Neural cell (in vitro differentiated cells): ENCODE data around the gene FAM200A. TPM values are rescaled to one million over a fixed set of nuclear protein-coding genes. Genes with fewer than 3 reads are reported as not detected.

Experiments used
- H2AFZ ChIP-seq: fragments of 200-600, 300-800 bp; sonication (generic), shearing (Covaris generic); 2 replicates; pipeline ENCODE4 v1.6.0; 2014; ENCODE audit warnings: low read depth, mild to moderate bottlenecking, antibody characterized with exemption, low read length, moderate library complexity
- H3F3A ChIP-seq: fragments of 200-600 bp; shearing (Covaris generic); 2 replicates; pipeline ENCODE4 v1.6.1; 2016; ENCODE audit warnings: mild to moderate bottlenecking, moderate library complexity, mixed read lengths, antibody characterized with exemption, low read length; ENCODE audit not compliant: insufficient read depth, poor library complexity, severe bottlenecking
- H3K27ac ChIP-seq: fragments of 200-600, 300-800 bp; sonication (generic), shearing (Covaris generic); 2 replicates; pipeline ENCODE4 v1.5.1; 2014; ENCODE audit warnings: mild to moderate bottlenecking, low read length, moderate library complexity
- H3K27me3 ChIP-seq: fragments of 300-800, 200-600 bp; sonication (generic), shearing (Covaris generic); 2 replicates; pipeline ENCODE4 v1.6.0; 2014; ENCODE audit warnings: mild to moderate bottlenecking, low read depth, low read length, moderate library complexity; ENCODE audit not compliant: insufficient read depth
- H3K36me3 ChIP-seq: fragments of 300-800, 200-600 bp; sonication (generic), shearing (Covaris generic); 2 replicates; pipeline ENCODE4 v1.5.1; 2014; ENCODE audit warnings: mild to moderate bottlenecking, antibody characterized with exemption, low read length, moderate library complexity; ENCODE audit not compliant: insufficient read depth
- H3K4me2 ChIP-seq: fragments of 300-800, 200-600 bp; sonication (generic), shearing (Covaris generic); 2 replicates; pipeline ENCODE4 v1.6.0; 2014; ENCODE audit warnings: mild to moderate bottlenecking, low read length
- H3K4me3 ChIP-seq: fragments of 300-800, 200-600 bp; sonication (generic), shearing (Covaris generic); 2 replicates; pipeline ENCODE4 v1.5.1; 2014; ENCODE audit warnings: mild to moderate bottlenecking, low read length, moderate library complexity
- H3K79me2 ChIP-seq: fragments of 200-600 bp; shearing (Covaris generic); replicated peaks from 2 replicates; pipeline ENCODE4 v1.6.0; 2014; ENCODE audit warnings: mild to moderate bottlenecking, low read length, moderate library complexity; ENCODE audit not compliant: insufficient read depth
- H3K9ac ChIP-seq: fragments of 300-800, 200-600 bp; sonication (generic), shearing (Covaris generic); 2 replicates; pipeline ENCODE4 v1.6.1; 2016; ENCODE audit warnings: mild to moderate bottlenecking, low read length, mixed read lengths
- H3K9me2 ChIP-seq: fragments of 200-600 bp; shearing (Covaris generic); 2 replicates; pipeline ENCODE4 v1.6.1; 2016; ENCODE audit warnings: mild to moderate bottlenecking, low read length, mixed read lengths; ENCODE audit not compliant: insufficient read depth
- H3K9me3 ChIP-seq: fragments of 200-600, 300-800 bp; sonication (generic), shearing (Covaris generic); 2 replicates; pipeline ENCODE4 v1.6.1; 2016; ENCODE audit warnings: mild to moderate bottlenecking, mixed run types, low read length, moderate library complexity, mixed read lengths
- H4K20me1 ChIP-seq: fragments of 200-600 bp; shearing (Covaris generic); 2 replicates; pipeline ENCODE4 v1.6.1; 2016; ENCODE audit warnings: mild to moderate bottlenecking, mixed run types; ENCODE audit not compliant: insufficient read depth
- CTCF ChIP-seq: fragments of 450-650 bp; IDR thresholded peaks from 2 replicates; pipeline ENCODE4 v1.5.1; 2014; ENCODE audit warnings: antibody characterized with exemption, mild to moderate bottlenecking, moderate library complexity; ENCODE audit not compliant: poor library complexity, severe bottlenecking
- EP300 ChIP-seq: fragments of 450-650 bp; conservative IDR thresholded peaks from 2 replicates; pipeline ENCODE4 v1.6.1; 2014; ENCODE audit warnings: antibody characterized with exemption, mild to moderate bottlenecking, moderate library complexity; ENCODE audit not compliant: poor library complexity, severe bottlenecking
- EZH2 ChIP-seq: fragments of 200-600, 300-800 bp; shearing (Covaris generic), sonication (generic); IDR thresholded peaks from 2 replicates; pipeline ENCODE4 v1.6.1; 2014; ENCODE audit warnings: antibody characterized with exemption, low read length, borderline replicate concordance, mild to moderate bottlenecking; ENCODE audit not compliant: insufficient read depth, poor library complexity, severe bottlenecking
- MXI1 ChIP-seq: fragments of 450-650 bp; conservative IDR thresholded peaks from 2 replicates; pipeline ENCODE4 v1.6.1; 2014; ENCODE audit warnings: antibody characterized with exemption, mild to moderate bottlenecking; ENCODE audit not compliant: poor library complexity, severe bottlenecking
- POLR2AphosphoS5 ChIP-seq: IDR thresholded peaks from 2 replicates; pipeline ENCODE4 v1.6.1; 2012
- RAD21 ChIP-seq: fragments of 450-650 bp; conservative IDR thresholded peaks from 2 replicates; pipeline ENCODE4 v1.6.1; 2014; ENCODE audit warnings: antibody characterized with exemption, mild to moderate bottlenecking, moderate library complexity
- REST ChIP-seq: IDR thresholded peaks from 2 replicates; pipeline ENCODE4 v1.6.1; 2012; ENCODE audit warnings: borderline replicate concordance
- SMC3 ChIP-seq: fragments of 450-650 bp; conservative IDR thresholded peaks from 2 replicates; pipeline ENCODE4 v1.6.1; 2014; ENCODE audit warnings: antibody characterized with exemption, mild to moderate bottlenecking, moderate library complexity; ENCODE audit not compliant: poor library complexity
- TAF1 ChIP-seq: IDR thresholded peaks from 2 replicates; pipeline ENCODE4 v1.6.1; 2012; ENCODE audit warnings: low read depth
- polyA minus RNA-seq: library from RNA; depleted of rRNA, polyadenylated mRNA; stranded (reverse); fragments of >200 nt; gene quantifications from 2 replicates; pipeline ENCODE4 v1.2.3, GENCODE V29; 2014
- polyA plus RNA-seq: library from polyadenylated mRNA; depleted of rRNA; stranded (reverse); fragments of >200 nt; gene quantifications from 2 replicates; pipeline ENCODE4 v1.2.3, GENCODE V29; 2014

Gene FAM200A
- polyA plus RNA-seq = 21.7 and 24.0 TPM in 2 replicates
- polyA minus RNA-seq = 29.2 and 30.3 TPM in 2 replicates

- peak within 1 kb of the TSS; percentile 95 for H3K9ac ChIP-seq
- no peaks in the 10 kb centered on the region for H3K9me3 ChIP-seq
- H3K27ac ChIP-seq = peak within 1 kb of the TSS; percentile 87
- no peaks in the 10 kb centered on the region for H3F3A ChIP-seq
- peak within 1 kb of the TSS; percentile 85 for H3K4me3 ChIP-seq
- no peaks in the 10 kb centered on the region for H3K27me3 ChIP-seq
- H3K9me2 ChIP-seq = no peaks in the 10 kb centered on the region
- H4K20me1 ChIP-seq = no peaks in the 10 kb centered on the region
- peak within 1 kb of the TSS; percentile 42 for H3K4me2 ChIP-seq
- TF ChIP-seq CTCF = no peak
- TF ChIP-seq POLR2AphosphoS5 = peak; percentile 99
- TF ChIP-seq MXI1 = peak; percentile 77
- peak; percentile 93 for TF ChIP-seq REST
- TF ChIP-seq TAF1 = peak; percentile 92
- no peak for TF ChIP-seq RAD21
- peak; percentile 67 for TF ChIP-seq EP300
- no peak for TF ChIP-seq SMC3
- TF ChIP-seq EZH2 = no peak
- peaks cover 32% of the 10 kb centered on the region for H3K79me2 ChIP-seq
- peaks cover 13% of the 10 kb centered on the region for H3K36me3 ChIP-seq
- H2AFZ ChIP-seq = peak within 1 kb of the TSS; percentile 86
Measured at GRCh38 chr7:99551767-99552463, at the start of gene FAM200A. Gene FAM200A (minus strand): TSS chr7:99552114. CDS start chr7:99548407, 3,707 bp downstream.

GRCh38 chr7:99599836-99600235, 47.9 kb upstream of the FAM200A start:
- no peak for TF ChIP-seq MXI1
- no peak for TF ChIP-seq SMC3
- no peak for TF ChIP-seq POLR2AphosphoS5
- no peak for TF ChIP-seq EZH2
- TF ChIP-seq RAD21 = no peak
- no peak for TF ChIP-seq EP300
- TF ChIP-seq TAF1 = no peak
- TF ChIP-seq CTCF = no peak
- no peak overlapping the region for H3K27ac ChIP-seq

More at GRCh38 chr7:99599836-99600235, 47.9 kb upstream of the FAM200A start:
- H3K4me2 ChIP-seq = no peak overlapping the region
- no peak overlapping the region for H2AFZ ChIP-seq
- H3F3A ChIP-seq = no peaks in the 10 kb centered on the region
- no peaks in the 10 kb centered on the region for H3K36me3 ChIP-seq
- H3K27me3 ChIP-seq = no peaks in the 10 kb centered on the region
- no peak overlapping the region for H3K9ac ChIP-seq
- no peaks in the 10 kb centered on the region for H3K9me3 ChIP-seq
- H3K4me3 ChIP-seq = no peak overlapping the region
- H3K9me2 ChIP-seq = no peaks in the 10 kb centered on the region
- H3K79me2 ChIP-seq = no peaks in the 10 kb centered on the region
- no peaks in the 10 kb centered on the region for H4K20me1 ChIP-seq
